WTC11 (cell line): Measurements from ENCODE around the gene RTCA.

Experiments used
- ELF4 ChIP-seq: sonication (generic); formaldehyde crosslinking; IDR thresholded peaks from 2 replicates; pipeline ENCODE4 v1.8.1; 2022; ENCODE audit warnings: low read depth, mild to moderate bottlenecking, moderate library complexity, missing genetic modification reagents
- NFYB ChIP-seq: sonication (generic); formaldehyde crosslinking; conservative IDR thresholded peaks from 2 replicates; pipeline ENCODE4 v1.8.0; 2022; ENCODE audit warnings: low read depth, missing genetic modification reagents
- RELA ChIP-seq: sonication (generic); formaldehyde crosslinking; IDR thresholded peaks from 2 replicates; pipeline ENCODE4 v1.8.1; 2022; ENCODE audit warnings: missing genetic modification reagents, mild to moderate bottlenecking, borderline replicate concordance
- ZNF121 ChIP-seq: sonication (generic); formaldehyde crosslinking; IDR thresholded peaks from 2 replicates; pipeline ENCODE4 v1.8.0; 2023; ENCODE audit warnings: missing genetic modification reagents
- ZNF317 ChIP-seq: sonication (generic); formaldehyde crosslinking; IDR thresholded peaks from 2 replicates; pipeline ENCODE4 v1.8.1; 2023; ENCODE audit warnings: low read depth, mild to moderate bottlenecking, moderate library complexity, missing genetic modification reagents, borderline replicate concordance
- TF ChIP-seq, protein P1 (sequence below): fragments of 200-600 bp; IDR thresholded peaks from 2 replicates; pipeline ENCODE4 v1.8.0; 2022; ENCODE audit warnings: antibody characterized with exemption
- TF ChIP-seq, protein P2 (sequence below): sonication (generic); formaldehyde crosslinking; IDR thresholded peaks from 2 replicates; pipeline ENCODE4 v1.8.0; 2022; ENCODE audit warnings: mild to moderate bottlenecking, missing genetic modification reagents
- TF ChIP-seq, protein P3 (sequence below): sonication (generic); formaldehyde crosslinking; IDR thresholded peaks from 2 replicates; pipeline ENCODE4 v1.8.0; 2023; ENCODE audit warnings: mild to moderate bottlenecking, missing genetic modification reagents
- TF ChIP-seq, protein P4 (sequence below): sonication (generic); formaldehyde crosslinking; IDR thresholded peaks from 2 replicates; pipeline ENCODE4 v1.8.0; 2022; ENCODE audit warnings: mild to moderate bottlenecking, missing genetic modification reagents
- TF ChIP-seq, protein P5 (sequence below): sonication (generic); formaldehyde crosslinking; IDR thresholded peaks from 2 replicates; pipeline ENCODE4 v1.8.1; 2022; ENCODE audit warnings: low read depth, missing genetic modification reagents, borderline replicate concordance
- TF ChIP-seq, protein P6 (sequence below): sonication (generic); formaldehyde crosslinking; IDR thresholded peaks from 2 replicates; pipeline ENCODE4 v1.8.1; 2023; ENCODE audit warnings: mild to moderate bottlenecking, missing genetic modification reagents, borderline replicate concordance
- TF ChIP-seq, protein P7 (sequence below): fragments of 250-450 bp; sonication (Bioruptor Pico); IDR thresholded peaks from 2 replicates; pipeline ENCODE4 v1.9.0; 2021; ENCODE audit warnings: mild to moderate bottlenecking, borderline replicate concordance
- TF ChIP-seq, protein P8 (sequence below): sonication (generic); formaldehyde crosslinking; IDR thresholded peaks from 2 replicates; pipeline ENCODE4 v1.8.1; 2023; ENCODE audit warnings: mild to moderate bottlenecking, missing genetic modification reagents, moderate library complexity

DNA sequence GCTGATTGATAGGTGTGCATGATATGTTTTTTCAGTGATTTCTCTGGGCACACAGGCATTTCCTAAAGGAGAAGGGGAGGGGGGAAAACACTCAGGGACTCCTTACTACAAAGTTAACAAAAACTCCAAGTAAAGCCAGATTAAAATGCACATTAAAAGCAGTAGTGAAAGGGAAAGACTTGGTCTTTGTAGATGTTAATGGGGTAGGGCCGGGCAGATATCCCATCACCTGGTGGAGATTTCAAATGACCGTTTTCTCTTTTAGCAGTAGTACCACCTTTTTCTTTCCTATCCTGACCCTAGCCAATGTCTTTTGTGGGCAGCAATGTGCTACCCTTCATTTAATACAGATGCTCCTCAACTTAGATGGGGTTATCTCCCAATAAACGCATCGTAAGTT is 32.5 kb downstream of the RTCA start:
- TF ChIP-seq NFYB (no peak), RELA (CRISPR knock-in tag) (no peak), ZNF121 (CRISPR knock-in tag) (no peak), ELF4 (CRISPR knock-in tag) (no peak), ZNF317 (CRISPR knock-in tag) (no peak)
- TF ChIP-seq, protein P1, sequence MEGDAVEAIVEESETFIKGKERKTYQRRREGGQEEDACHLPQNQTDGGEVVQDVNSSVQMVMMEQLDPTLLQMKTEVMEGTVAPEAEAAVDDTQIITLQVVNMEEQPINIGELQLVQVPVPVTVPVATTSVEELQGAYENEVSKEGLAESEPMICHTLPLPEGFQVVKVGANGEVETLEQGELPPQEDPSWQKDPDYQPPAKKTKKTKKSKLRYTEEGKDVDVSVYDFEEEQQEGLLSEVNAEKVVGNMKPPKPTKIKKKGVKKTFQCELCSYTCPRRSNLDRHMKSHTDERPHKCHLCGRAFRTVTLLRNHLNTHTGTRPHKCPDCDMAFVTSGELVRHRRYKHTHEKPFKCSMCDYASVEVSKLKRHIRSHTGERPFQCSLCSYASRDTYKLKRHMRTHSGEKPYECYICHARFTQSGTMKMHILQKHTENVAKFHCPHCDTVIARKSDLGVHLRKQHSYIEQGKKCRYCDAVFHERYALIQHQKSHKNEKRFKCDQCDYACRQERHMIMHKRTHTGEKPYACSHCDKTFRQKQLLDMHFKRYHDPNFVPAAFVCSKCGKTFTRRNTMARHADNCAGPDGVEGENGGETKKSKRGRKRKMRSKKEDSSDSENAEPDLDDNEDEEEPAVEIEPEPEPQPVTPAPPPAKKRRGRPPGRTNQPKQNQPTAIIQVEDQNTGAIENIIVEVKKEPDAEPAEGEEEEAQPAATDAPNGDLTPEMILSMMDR, result no peak
- TF ChIP-seq, protein P2, sequence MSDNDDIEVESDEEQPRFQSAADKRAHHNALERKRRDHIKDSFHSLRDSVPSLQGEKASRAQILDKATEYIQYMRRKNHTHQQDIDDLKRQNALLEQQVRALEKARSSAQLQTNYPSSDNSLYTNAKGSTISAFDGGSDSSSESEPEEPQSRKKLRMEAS (CRISPR knock-in tag), result no peak
- TF ChIP-seq, protein P3, sequence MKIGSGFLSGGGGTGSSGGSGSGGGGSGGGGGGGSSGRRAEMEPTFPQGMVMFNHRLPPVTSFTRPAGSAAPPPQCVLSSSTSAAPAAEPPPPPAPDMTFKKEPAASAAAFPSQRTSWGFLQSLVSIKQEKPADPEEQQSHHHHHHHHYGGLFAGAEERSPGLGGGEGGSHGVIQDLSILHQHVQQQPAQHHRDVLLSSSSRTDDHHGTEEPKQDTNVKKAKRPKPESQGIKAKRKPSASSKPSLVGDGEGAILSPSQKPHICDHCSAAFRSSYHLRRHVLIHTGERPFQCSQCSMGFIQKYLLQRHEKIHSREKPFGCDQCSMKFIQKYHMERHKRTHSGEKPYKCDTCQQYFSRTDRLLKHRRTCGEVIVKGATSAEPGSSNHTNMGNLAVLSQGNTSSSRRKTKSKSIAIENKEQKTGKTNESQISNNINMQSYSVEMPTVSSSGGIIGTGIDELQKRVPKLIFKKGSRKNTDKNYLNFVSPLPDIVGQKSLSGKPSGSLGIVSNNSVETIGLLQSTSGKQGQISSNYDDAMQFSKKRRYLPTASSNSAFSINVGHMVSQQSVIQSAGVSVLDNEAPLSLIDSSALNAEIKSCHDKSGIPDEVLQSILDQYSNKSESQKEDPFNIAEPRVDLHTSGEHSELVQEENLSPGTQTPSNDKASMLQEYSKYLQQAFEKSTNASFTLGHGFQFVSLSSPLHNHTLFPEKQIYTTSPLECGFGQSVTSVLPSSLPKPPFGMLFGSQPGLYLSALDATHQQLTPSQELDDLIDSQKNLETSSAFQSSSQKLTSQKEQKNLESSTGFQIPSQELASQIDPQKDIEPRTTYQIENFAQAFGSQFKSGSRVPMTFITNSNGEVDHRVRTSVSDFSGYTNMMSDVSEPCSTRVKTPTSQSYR, result no peak
- TF ChIP-seq, protein P4, sequence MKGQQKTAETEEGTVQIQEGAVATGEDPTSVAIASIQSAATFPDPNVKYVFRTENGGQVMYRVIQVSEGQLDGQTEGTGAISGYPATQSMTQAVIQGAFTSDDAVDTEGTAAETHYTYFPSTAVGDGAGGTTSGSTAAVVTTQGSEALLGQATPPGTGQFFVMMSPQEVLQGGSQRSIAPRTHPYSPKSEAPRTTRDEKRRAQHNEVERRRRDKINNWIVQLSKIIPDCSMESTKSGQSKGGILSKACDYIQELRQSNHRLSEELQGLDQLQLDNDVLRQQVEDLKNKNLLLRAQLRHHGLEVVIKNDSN (CRISPR knock-in tag), result no peak
- TF ChIP-seq, protein P5, sequence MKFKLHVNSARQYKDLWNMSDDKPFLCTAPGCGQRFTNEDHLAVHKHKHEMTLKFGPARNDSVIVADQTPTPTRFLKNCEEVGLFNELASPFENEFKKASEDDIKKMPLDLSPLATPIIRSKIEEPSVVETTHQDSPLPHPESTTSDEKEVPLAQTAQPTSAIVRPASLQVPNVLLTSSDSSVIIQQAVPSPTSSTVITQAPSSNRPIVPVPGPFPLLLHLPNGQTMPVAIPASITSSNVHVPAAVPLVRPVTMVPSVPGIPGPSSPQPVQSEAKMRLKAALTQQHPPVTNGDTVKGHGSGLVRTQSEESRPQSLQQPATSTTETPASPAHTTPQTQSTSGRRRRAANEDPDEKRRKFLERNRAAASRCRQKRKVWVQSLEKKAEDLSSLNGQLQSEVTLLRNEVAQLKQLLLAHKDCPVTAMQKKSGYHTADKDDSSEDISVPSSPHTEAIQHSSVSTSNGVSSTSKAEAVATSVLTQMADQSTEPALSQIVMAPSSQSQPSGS (CRISPR knock-in tag), result no peak
- TF ChIP-seq, protein P6, sequence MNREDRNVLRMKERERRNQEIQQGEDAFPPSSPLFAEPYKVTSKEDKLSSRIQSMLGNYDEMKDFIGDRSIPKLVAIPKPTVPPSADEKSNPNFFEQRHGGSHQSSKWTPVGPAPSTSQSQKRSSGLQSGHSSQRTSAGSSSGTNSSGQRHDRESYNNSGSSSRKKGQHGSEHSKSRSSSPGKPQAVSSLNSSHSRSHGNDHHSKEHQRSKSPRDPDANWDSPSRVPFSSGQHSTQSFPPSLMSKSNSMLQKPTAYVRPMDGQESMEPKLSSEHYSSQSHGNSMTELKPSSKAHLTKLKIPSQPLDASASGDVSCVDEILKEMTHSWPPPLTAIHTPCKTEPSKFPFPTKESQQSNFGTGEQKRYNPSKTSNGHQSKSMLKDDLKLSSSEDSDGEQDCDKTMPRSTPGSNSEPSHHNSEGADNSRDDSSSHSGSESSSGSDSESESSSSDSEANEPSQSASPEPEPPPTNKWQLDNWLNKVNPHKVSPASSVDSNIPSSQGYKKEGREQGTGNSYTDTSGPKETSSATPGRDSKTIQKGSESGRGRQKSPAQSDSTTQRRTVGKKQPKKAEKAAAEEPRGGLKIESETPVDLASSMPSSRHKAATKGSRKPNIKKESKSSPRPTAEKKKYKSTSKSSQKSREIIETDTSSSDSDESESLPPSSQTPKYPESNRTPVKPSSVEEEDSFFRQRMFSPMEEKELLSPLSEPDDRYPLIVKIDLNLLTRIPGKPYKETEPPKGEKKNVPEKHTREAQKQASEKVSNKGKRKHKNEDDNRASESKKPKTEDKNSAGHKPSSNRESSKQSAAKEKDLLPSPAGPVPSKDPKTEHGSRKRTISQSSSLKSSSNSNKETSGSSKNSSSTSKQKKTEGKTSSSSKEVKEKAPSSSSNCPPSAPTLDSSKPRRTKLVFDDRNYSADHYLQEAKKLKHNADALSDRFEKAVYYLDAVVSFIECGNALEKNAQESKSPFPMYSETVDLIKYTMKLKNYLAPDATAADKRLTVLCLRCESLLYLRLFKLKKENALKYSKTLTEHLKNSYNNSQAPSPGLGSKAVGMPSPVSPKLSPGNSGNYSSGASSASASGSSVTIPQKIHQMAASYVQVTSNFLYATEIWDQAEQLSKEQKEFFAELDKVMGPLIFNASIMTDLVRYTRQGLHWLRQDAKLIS (CRISPR knock-in tag), result no peak
- TF ChIP-seq, protein P7, sequence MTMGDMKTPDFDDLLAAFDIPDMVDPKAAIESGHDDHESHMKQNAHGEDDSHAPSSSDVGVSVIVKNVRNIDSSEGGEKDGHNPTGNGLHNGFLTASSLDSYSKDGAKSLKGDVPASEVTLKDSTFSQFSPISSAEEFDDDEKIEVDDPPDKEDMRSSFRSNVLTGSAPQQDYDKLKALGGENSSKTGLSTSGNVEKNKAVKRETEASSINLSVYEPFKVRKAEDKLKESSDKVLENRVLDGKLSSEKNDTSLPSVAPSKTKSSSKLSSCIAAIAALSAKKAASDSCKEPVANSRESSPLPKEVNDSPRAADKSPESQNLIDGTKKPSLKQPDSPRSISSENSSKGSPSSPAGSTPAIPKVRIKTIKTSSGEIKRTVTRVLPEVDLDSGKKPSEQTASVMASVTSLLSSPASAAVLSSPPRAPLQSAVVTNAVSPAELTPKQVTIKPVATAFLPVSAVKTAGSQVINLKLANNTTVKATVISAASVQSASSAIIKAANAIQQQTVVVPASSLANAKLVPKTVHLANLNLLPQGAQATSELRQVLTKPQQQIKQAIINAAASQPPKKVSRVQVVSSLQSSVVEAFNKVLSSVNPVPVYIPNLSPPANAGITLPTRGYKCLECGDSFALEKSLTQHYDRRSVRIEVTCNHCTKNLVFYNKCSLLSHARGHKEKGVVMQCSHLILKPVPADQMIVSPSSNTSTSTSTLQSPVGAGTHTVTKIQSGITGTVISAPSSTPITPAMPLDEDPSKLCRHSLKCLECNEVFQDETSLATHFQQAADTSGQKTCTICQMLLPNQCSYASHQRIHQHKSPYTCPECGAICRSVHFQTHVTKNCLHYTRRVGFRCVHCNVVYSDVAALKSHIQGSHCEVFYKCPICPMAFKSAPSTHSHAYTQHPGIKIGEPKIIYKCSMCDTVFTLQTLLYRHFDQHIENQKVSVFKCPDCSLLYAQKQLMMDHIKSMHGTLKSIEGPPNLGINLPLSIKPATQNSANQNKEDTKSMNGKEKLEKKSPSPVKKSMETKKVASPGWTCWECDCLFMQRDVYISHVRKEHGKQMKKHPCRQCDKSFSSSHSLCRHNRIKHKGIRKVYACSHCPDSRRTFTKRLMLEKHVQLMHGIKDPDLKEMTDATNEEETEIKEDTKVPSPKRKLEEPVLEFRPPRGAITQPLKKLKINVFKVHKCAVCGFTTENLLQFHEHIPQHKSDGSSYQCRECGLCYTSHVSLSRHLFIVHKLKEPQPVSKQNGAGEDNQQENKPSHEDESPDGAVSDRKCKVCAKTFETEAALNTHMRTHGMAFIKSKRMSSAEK (CRISPR knock-in tag), result no peak
- TF ChIP-seq, protein P8, sequence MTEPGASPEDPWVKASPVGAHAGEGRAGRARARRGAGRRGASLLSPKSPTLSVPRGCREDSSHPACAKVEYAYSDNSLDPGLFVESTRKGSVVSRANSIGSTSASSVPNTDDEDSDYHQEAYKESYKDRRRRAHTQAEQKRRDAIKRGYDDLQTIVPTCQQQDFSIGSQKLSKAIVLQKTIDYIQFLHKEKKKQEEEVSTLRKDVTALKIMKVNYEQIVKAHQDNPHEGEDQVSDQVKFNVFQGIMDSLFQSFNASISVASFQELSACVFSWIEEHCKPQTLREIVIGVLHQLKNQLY (CRISPR knock-in tag), result no peak
